HG02852 (cell line): ENCODE measurements around the gene UBE2U.

Experiments
- ATAC-seq: cut with Tn5 transposase; IDR thresholded peaks from one replicate; pipeline ENCODE4 v1.9.1; 2021; ENCODE audit warnings: mild to moderate bottlenecking, moderate library complexity; ENCODE audit not compliant: unreplicated experiment

The UBE2U gene

GRCh38 chr1:64203420-64203819 is at the start of gene UBE2U:
TSS of gene UBE2U (plus strand) at chr1:64203623. CDS start at chr1:64204051, 428 bp downstream.
- no peak for ATAC-seq

GRCh38 chr1:64155278-64155677 is 48.1 kb upstream of the UBE2U start:
- no peak for ATAC-seq

GRCh38 chr1:64161357-64161941 is 42.0 kb upstream of the UBE2U start:
- ATAC-seq: no peak

- ATAC-seq: no peak
These were observed 41.3 kb upstream of the UBE2U start for GRCh38 chr1:64162151-64162550.

- ATAC-seq: no peak
These were observed 40.6 kb upstream of the UBE2U start for GRCh38 chr1:64162804-64163203.

- no peak for ATAC-seq
These were observed 40.0 kb upstream of the UBE2U start for GRCh38 chr1:64163431-64163830.

- ATAC-seq: no peak
These were observed 39.5 kb upstream of the UBE2U start for GRCh38 chr1:64163970-64164369.

- no peak for ATAC-seq
These were observed 36.8 kb upstream of the UBE2U start for GRCh38 chr1:64166629-64167028.

- no peak for ATAC-seq
These were observed 36.2 kb upstream of the UBE2U start for GRCh38 chr1:64167176-64167575.

- peak; percentile 8 for ATAC-seq
These were observed 32.2 kb upstream of the UBE2U start for GRCh38 chr1:64171246-64171645.

GRCh38 chr1:64171797-64172281 is 31.6 kb upstream of the UBE2U start:
- peak; percentile 66 for ATAC-seq

GRCh38 chr1:64172458-64172983 is 30.9 kb upstream of the UBE2U start:
- peak; percentile 27 for ATAC-seq

- no peak for ATAC-seq
These were observed 30.0 kb upstream of the UBE2U start for GRCh38 chr1:64173336-64173940.

- no peak for ATAC-seq
These were observed 27.8 kb upstream of the UBE2U start for GRCh38 chr1:64175639-64176038.

GRCh38 chr1:64176659-64177058 is 26.8 kb upstream of the UBE2U start:
- no peak for ATAC-seq

GRCh38 chr1:64179588-64179987 is 23.8 kb upstream of the UBE2U start:
- no peak for ATAC-seq

GRCh38 chr1:64182207-64182606 is 21.2 kb upstream of the UBE2U start:
- ATAC-seq: no peak

GRCh38 chr1:64183395-64184002 is 19.9 kb upstream of the UBE2U start:
- no peak for ATAC-seq

GRCh38 chr1:64184003-64184440 is 19.4 kb upstream of the UBE2U start:
- ATAC-seq: no peak

- no peak for ATAC-seq
These were observed 17.1 kb upstream of the UBE2U start for GRCh38 chr1:64186138-64186897.

GRCh38 chr1:64186898-64187280 is 16.5 kb upstream of the UBE2U start:
- no peak for ATAC-seq
